ENCODE data around the gene JSRP1.

GRCh38 chr19:2244486-2244885 is 11.7 kb downstream of the JSRP1 start:
- TF ChIP-seq CTCF (IDR thresholded peaks at IDR 0.05; ENCODE audit: low read depth, low read length, poor library complexity, severe bottlenecking), result no peak
- TF ChIP-seq EZH2phosphoT487 (IDR thresholded peaks at IDR 0.05; ENCODE audit: borderline replicate concordance, low read length), result no peak
